Calu3 (cell line): ENCODE measurements around the gene TAF1. TPM values are rescaled to one million over a fixed set of nuclear protein-coding genes. Genes with fewer than 3 reads are reported as not detected.

Experiments
- BruUV-seq: library from RNA; stranded (reverse); fragments of 400-500 nt; replicated peaks from 2 replicates; lab custom pipeline; 2021; lab: Mats Ljungman, UMichigan
- CTCF ChIA-PET: fragments of 300-600 bp; sonication (Branson Sonifier 250); formaldehyde crosslinking; loops from one replicate; lab custom pipeline; 2022; ENCODE audit warnings: antibody characterized with exemption; lab: Charles Lee
- DNase-seq: peaks from one replicate; pipeline ENCODE4 v3.0.0; 2022
- H3K27ac Mint-ChIP-seq: one replicate; pipeline ENCODE4 v1.8.0; 2022; ENCODE audit warnings: mixed read lengths; ENCODE audit not compliant: unreplicated experiment
- H3K27me3 Mint-ChIP-seq: one replicate; pipeline ENCODE4 v1.8.0; 2022; ENCODE audit warnings: mixed read lengths; ENCODE audit not compliant: unreplicated experiment
- H3K36me3 Mint-ChIP-seq: one replicate; pipeline ENCODE4 v1.8.0; 2022; ENCODE audit warnings: mild to moderate bottlenecking, moderate library complexity, mixed read lengths; ENCODE audit not compliant: insufficient read depth, unreplicated experiment
- H3K4me1 Mint-ChIP-seq: one replicate; pipeline ENCODE4 v1.8.0; 2022; ENCODE audit warnings: mild to moderate bottlenecking, low read depth, mixed read lengths; ENCODE audit not compliant: unreplicated experiment
- H3K4me3 Mint-ChIP-seq: one replicate; pipeline ENCODE4 v1.8.0; 2022; ENCODE audit warnings: mild to moderate bottlenecking, low read depth, moderate library complexity, mixed read lengths; ENCODE audit not compliant: unreplicated experiment
- H3K9me3 Mint-ChIP-seq: one replicate; pipeline ENCODE4 v1.8.0; 2022; ENCODE audit warnings: low read depth, mixed read lengths; ENCODE audit not compliant: unreplicated experiment
- CTCF ChIP-seq: fragments of 200-600 bp; IDR thresholded peaks from one replicate; pipeline ENCODE4 v1.8.0; 2022; ENCODE audit warnings: antibody characterized with exemption; ENCODE audit not compliant: unreplicated experiment
- intact Hi-C: fragments of 100-400 bp; cut with micrococcal nuclease; formaldehyde crosslinking; loops from one replicate; pipeline ENCODE4 v1.10.0; 2022; ENCODE audit not compliant: unreplicated experiment
- total RNA-seq: library from RNA; stranded (reverse); gene quantifications from 2 replicates; pipeline ENCODE4 v1.2.3, GENCODE V29; 2022

TAF1 gene
- total RNA-seq, 1 experiment from 2014 or later, result 54.9 TPM

- no peak overlapping the region for H3K27ac Mint-ChIP-seq
- H3K27me3 Mint-ChIP-seq, result no peaks in the 10 kb centered on the region
Measured at GRCh38 chrX:71420686-71421085, 54.5 kb downstream of the TAF1 start.

GRCh38 chrX:71432733-71433132, 66.6 kb downstream of the TAF1 start:
- TF ChIP-seq CTCF, result no peak
- H3K4me1 Mint-ChIP-seq, result no peaks in the 10 kb centered on the region
- H3K36me3 Mint-ChIP-seq, result peaks cover 22% of the 10 kb centered on the region
- no peak overlapping the region for H3K4me3 Mint-ChIP-seq
- H3K9me3 Mint-ChIP-seq, result no peaks in the 10 kb centered on the region
- H3K27ac Mint-ChIP-seq, result no peak overlapping the region
- intact Hi-C loops, result no loop called here
- CTCF ChIA-PET, result no interaction called here
- no TSS peak for BruUV-seq
- no peaks in the 10 kb centered on the region for H3K27me3 Mint-ChIP-seq
- no peak for DNase-seq

More at GRCh38 chrX:71420686-71421085, 54.5 kb downstream of the TAF1 start:
- H3K9me3 Mint-ChIP-seq, result no peaks in the 10 kb centered on the region
- H3K36me3 Mint-ChIP-seq, result peaks cover 47% of the 10 kb centered on the region
- no peak overlapping the region for H3K4me3 Mint-ChIP-seq
- no TSS peak for BruUV-seq
- intact Hi-C loops, result no loop called here
- no peak for DNase-seq
- no peaks in the 10 kb centered on the region for H3K4me1 Mint-ChIP-seq
- CTCF ChIA-PET, result no interaction called here
- TF ChIP-seq CTCF, result no peak

- TF ChIP-seq CTCF, result no peak
- DNase-seq, result no peak
- Mint-ChIP-seq H3K27ac (no peak overlapping the region), H3K27me3 (no peaks in the 10 kb centered on the region), H3K4me3 (no peak overlapping the region), H3K4me1 (no peaks in the 10 kb centered on the region), H3K36me3 (peaks cover 8% of the 10 kb centered on the region), H3K9me3 (no peaks in the 10 kb centered on the region)
- no TSS peak for BruUV-seq
- CTCF ChIA-PET, result no interaction called here
- intact Hi-C loops, result no loop called here
Measured at GRCh38 chrX:71438750-71439149, 72.6 kb downstream of the TAF1 start.

GRCh38 chrX:71439420-71439819, 73.3 kb downstream of the TAF1 start:
- H3K27ac Mint-ChIP-seq, result no peak overlapping the region
- H3K36me3 Mint-ChIP-seq, result peaks cover 1% of the 10 kb centered on the region
- H3K27me3 Mint-ChIP-seq, result no peaks in the 10 kb centered on the region
- H3K9me3 Mint-ChIP-seq, result no peaks in the 10 kb centered on the region
- no peak overlapping the region for H3K4me3 Mint-ChIP-seq
- no peak for DNase-seq
- H3K4me1 Mint-ChIP-seq, result no peaks in the 10 kb centered on the region
- intact Hi-C loops, result no loop called here
- CTCF ChIA-PET, result no interaction called here
- TF ChIP-seq CTCF, result no peak
- no TSS peak for BruUV-seq
